H1 (cell line): ENCODE measurements around the gene ZNF611.

Experiments
- CTCF ChIP-seq, 3 experiments: IDR thresholded peaks; 1 replicate in 2 of 3; 2 replicates in 1 of 3; pipeline versions ENCODE4 v1.5.1 to v1.6.1; 2011; ENCODE audit warnings: low read length in 3 of 3, mild to moderate bottlenecking in 3 of 3, inconsistent platforms in 2 of 3, low read depth in 1 of 3, moderate library complexity in 1 of 3; ENCODE audit not compliant: insufficient read depth in 1 of 3; ENCODE audit errors: control extremely low read depth in 1 of 3
- EZH2 ChIP-seq: fragments of 200-600 bp; sonication (generic); IDR thresholded peaks from 2 replicates; pipeline ENCODE4 v1.7.1; 2012; ENCODE audit warnings: low read depth, mild to moderate bottlenecking, moderate library complexity, low read length, inconsistent platforms; ENCODE audit not compliant: severe bottlenecking
- GTF2F1 ChIP-seq: IDR thresholded peaks from 2 replicates; pipeline ENCODE4 v1.6.1; 2012; ENCODE audit warnings: low read depth, low read length, improper control_type of control experiment, borderline replicate concordance
- SIN3A ChIP-seq, 2 experiments: IDR thresholded peaks in 1 of 2; conservative IDR thresholded peaks in 1 of 2; 2 replicates each; pipeline ENCODE4 v1.6.1; 2011 to 2012; ENCODE audit warnings: low read length in 2 of 2, improper control_type of control experiment in 1 of 2, low read depth in 1 of 2, mild to moderate bottlenecking in 1 of 2
- TAF1 ChIP-seq: IDR thresholded peaks from 2 replicates; pipeline ENCODE4 v1.6.1; 2011; ENCODE audit warnings: mild to moderate bottlenecking, low read depth, low read length
- YY1 ChIP-seq: IDR thresholded peaks from 2 replicates; pipeline ENCODE4 v1.6.1; 2011; ENCODE audit warnings: low read depth, mild to moderate bottlenecking, low read length
- TF ChIP-seq, protein P1 (sequence below): IDR thresholded peaks from 2 replicates; pipeline ENCODE4 v1.6.1; 2011; ENCODE audit warnings: low read depth, mild to moderate bottlenecking, low read length; ENCODE audit not compliant: insufficient read depth

DNA sequence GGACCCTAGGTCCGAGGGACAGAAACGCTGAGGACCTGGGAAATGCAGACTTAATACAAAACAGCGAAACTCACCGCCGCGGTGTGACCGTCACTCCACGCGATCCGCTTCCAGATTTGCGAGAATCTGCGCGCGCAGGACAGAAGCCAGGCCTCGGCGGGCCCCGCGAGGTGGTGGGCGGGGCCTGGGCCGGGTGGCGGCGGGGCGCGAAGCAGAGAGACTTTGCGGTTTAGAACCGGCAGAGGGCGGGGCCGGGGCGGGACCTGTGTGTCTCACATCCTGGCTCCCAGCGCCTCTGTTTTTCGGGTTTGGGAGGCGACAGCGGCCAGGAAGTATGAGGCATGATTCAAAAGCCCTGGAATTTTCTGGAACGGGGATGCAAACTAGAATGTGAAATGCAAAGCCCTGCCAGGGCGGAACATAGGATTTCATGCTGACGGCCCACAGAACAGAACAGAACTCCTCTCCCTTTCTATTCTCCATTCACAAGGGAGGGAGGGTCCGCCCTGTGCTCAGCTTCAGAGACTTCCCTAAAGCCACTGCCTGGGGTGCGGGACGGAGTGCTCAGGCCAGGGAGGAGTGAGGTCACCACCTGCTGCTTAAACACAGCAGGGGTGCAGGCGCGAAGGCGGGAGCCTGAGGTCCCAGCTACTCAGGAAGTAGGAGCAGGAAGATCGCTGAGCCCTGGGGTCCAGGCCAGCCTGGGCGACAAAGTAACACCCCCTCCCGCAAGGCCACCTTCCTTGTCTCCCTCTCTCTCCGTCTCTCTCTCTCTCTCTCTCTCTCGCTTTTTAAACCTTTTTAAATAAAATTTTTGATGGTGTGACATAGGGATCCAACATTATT lies 44.3 kb downstream of the ZNF611 start:
- TF ChIP-seq, protein P1, sequence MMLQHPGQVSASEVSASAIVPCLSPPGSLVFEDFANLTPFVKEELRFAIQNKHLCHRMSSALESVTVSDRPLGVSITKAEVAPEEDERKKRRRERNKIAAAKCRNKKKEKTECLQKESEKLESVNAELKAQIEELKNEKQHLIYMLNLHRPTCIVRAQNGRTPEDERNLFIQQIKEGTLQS, result no peak
- no peak for TF ChIP-seq YY1
- TF ChIP-seq GTF2F1, result no peak
- TF ChIP-seq CTCF (IDR thresholded peaks at IDR 0.05; ENCODE audit: control extremely low read depth in 1 of 3, insufficient read depth in 1 of 3, low read depth in 1 of 3, low read length in 3 of 3), result peak; percentile 36 to 51 (median 44)
- no peak for TF ChIP-seq EZH2
- TF ChIP-seq SIN3A (conservative IDR thresholded peaks at IDR 0.05 in 1 of 2, IDR thresholded peaks at IDR 0.05 in 1 of 2; ENCODE audit: low read depth in 1 of 2, low read length in 2 of 2), result no peak
- TF ChIP-seq TAF1, result no peak
